Transverse colon (tissue), 4 donors: ENCODE measurements around the gene IKZF3.

ENCODE experiments used
- POLR2AphosphoS5 ChIP-seq, 3 donors: sonication (generic); formaldehyde crosslinking; IDR thresholded peaks; one replicate each; pipeline ENCODE4 v1.6.1; 2016; ENCODE audit warnings: antibody characterized with exemption in 3 of 3
- TF ChIP-seq, protein P1 (sequence below), 5 experiments: fragments of 200-600 bp in 3 of 5; fragments of 450-650 bp in 2 of 5; sonication (generic) in 3 of 5; IDR thresholded peaks; 1 replicate in 2 of 5; 2 replicates in 3 of 5; pipeline ENCODE4 v1.5.1; 2016 to 2017; ENCODE audit warnings: antibody characterized with exemption in 5 of 5, inconsistent platforms in 3 of 5, mild to moderate bottlenecking in 2 of 5, moderate library complexity in 1 of 5

DNA sequence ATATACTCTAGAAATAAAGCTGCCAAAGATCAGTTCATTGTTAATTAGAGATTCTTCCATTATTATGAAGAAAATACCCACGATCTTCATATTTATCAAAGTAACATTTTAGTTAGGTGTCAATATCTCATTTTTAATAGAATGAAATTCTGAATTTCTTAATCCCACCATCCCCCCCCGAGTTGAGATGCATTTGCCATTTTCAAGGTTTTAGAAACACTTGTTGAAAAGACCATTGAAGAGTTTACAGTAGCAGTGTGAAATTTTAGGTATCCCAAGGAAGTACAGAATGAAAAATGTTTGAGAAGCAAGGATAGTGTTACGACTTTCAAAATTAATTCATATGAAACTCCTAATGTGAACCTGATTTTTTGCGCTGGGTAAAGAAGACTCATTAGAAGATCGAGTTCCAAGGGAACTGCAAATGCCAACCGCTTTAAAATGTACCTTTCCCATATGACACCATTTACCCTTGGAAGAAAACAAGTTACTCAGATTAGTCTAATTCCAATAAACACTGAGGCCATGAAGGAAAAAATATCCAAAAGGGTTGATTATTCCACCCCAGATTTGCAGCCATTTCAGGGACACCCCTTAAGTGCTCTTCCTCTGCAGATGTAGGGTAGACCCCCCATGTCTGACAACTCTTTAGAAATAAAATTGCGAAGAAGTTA, 731 bp downstream of the IKZF3 start:
- TF ChIP-seq, protein P1, sequence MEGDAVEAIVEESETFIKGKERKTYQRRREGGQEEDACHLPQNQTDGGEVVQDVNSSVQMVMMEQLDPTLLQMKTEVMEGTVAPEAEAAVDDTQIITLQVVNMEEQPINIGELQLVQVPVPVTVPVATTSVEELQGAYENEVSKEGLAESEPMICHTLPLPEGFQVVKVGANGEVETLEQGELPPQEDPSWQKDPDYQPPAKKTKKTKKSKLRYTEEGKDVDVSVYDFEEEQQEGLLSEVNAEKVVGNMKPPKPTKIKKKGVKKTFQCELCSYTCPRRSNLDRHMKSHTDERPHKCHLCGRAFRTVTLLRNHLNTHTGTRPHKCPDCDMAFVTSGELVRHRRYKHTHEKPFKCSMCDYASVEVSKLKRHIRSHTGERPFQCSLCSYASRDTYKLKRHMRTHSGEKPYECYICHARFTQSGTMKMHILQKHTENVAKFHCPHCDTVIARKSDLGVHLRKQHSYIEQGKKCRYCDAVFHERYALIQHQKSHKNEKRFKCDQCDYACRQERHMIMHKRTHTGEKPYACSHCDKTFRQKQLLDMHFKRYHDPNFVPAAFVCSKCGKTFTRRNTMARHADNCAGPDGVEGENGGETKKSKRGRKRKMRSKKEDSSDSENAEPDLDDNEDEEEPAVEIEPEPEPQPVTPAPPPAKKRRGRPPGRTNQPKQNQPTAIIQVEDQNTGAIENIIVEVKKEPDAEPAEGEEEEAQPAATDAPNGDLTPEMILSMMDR (IDR thresholded peaks at IDR 0.05): no peak
- no peak for TF ChIP-seq POLR2AphosphoS5 (IDR thresholded peaks at IDR 0.05)
